NB4 (cell line): ENCODE results near the gene UNK.

Source experiments
- POLR2A ChIP-seq: IDR thresholded peaks from 2 replicates; pipeline ENCODE4 v1.6.1; 2011; ENCODE audit warnings: mild to moderate bottlenecking; ENCODE audit not compliant: insufficient read length; ENCODE audit errors: extremely low read depth
- TF ChIP-seq, protein P1 (sequence below): IDR thresholded peaks from 2 replicates; pipeline ENCODE4 v1.6.1; 2011; ENCODE audit warnings: low read depth, low read length

DNA sequence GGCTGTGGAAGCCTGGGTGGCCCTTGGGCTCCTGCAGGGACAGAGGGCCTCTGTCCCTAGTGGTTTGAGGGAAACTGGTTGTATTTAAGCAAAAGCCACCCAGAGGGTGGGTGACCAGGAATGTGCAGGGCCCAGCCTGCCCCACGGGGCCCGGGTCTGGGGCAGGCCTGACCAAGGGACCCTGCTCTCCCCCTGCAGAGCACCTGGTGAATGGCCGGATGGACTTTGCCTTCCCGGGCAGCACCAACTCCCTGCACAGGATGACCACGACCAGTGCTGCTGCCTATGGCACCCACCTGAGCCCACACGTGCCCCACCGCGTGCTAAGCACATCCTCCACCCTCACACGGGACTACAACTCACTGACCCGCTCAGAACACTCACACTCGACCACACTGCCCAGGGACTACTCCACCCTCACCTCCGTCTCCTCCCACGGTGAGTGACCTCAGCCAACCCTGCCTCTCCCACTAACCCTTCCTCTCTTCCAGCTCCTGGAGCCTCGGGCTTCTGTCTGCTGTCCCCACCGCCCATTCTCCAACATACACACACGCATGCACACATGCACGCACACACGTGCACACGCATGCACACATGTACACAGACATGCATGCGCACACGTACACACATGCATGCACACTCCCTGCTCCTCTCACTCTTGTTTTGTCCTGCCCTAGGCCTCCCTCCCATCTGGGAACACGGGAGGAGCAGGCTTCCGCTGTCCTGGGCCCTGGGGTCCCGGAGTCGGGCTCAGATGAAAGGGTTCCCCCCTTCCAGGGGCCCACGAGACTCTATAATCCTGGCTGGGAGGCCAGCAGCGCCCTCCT lies 30.0 kb upstream of the UNK start:
- no peak for TF ChIP-seq POLR2A
- TF ChIP-seq, protein P1, sequence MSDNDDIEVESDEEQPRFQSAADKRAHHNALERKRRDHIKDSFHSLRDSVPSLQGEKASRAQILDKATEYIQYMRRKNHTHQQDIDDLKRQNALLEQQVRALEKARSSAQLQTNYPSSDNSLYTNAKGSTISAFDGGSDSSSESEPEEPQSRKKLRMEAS, result no peak
